Smooth muscle cell (in vitro differentiated cells): ENCODE results near the gene VPS26C. TPM values are rescaled to one million over a fixed set of nuclear protein-coding genes. Genes with fewer than 3 reads are reported as not detected.

ENCODE experiments used
- DNase-seq: peaks from one replicate; lab custom pipeline; 2025; ENCODE audit not compliant: unreplicated experiment; lab: John Stamatoyannopoulos, UW
- H2AFZ ChIP-seq: fragments of 200-600 bp; sonication (generic); 2 replicates; pipeline ENCODE4 v1.6.0; 2016; ENCODE audit warnings: antibody characterized with exemption, low read depth, mild to moderate bottlenecking
- H3F3A ChIP-seq: fragments of 200-600 bp; sonication (generic); 2 replicates; pipeline ENCODE4 v1.6.0; 2017; ENCODE audit warnings: antibody characterized with exemption, low read depth
- H3K27ac ChIP-seq: fragments of 200-600 bp; sonication (generic); 2 replicates; pipeline ENCODE4 v1.5.1; 2016; ENCODE audit warnings: low read depth, mild to moderate bottlenecking
- H3K27me3 ChIP-seq: fragments of 200-600 bp; sonication (generic); 2 replicates; pipeline ENCODE4 v1.6.1; 2016; ENCODE audit warnings: low read depth, mild to moderate bottlenecking
- H3K36me3 ChIP-seq: fragments of 200-600 bp; sonication (generic); 2 replicates; pipeline ENCODE4 v1.5.1; 2016; ENCODE audit warnings: low read depth
- H3K4me1 ChIP-seq: fragments of 200-600 bp; sonication (generic); 2 replicates; pipeline ENCODE4 v1.5.1; 2016; ENCODE audit warnings: low read depth
- H3K4me2 ChIP-seq: fragments of 200-600 bp; sonication (generic); 2 replicates; pipeline ENCODE4 v1.6.0; 2016; ENCODE audit warnings: mild to moderate bottlenecking
- H3K4me3 ChIP-seq: fragments of 200-600 bp; sonication (generic); 2 replicates; pipeline ENCODE4 v1.5.1; 2016; ENCODE audit warnings: mild to moderate bottlenecking
- H3K79me2 ChIP-seq: fragments of 200-600 bp; sonication (generic); 2 replicates; pipeline ENCODE4 v1.6.0; 2016; ENCODE audit warnings: low read depth, mild to moderate bottlenecking
- H3K9ac ChIP-seq: fragments of 200-600 bp; sonication (generic); 2 replicates; pipeline ENCODE4 v1.6.0; 2016; ENCODE audit warnings: low read depth
- H3K9me3 ChIP-seq: fragments of 200-600 bp; sonication (generic); replicated peaks from 2 replicates; pipeline ENCODE4 v1.5.1; 2016; ENCODE audit warnings: low read depth
- H4K20me1 ChIP-seq: fragments of 200-600 bp; sonication (generic); 2 replicates; pipeline ENCODE4 v1.6.0; 2016; ENCODE audit warnings: low read depth
- WGBS: methylation state at CpG from one replicate; pipeline ENCODE4 v1.1.7; 2016; ENCODE audit warnings: low lambda C conversion rate; 5-methylcytosine and 5-hydroxymethylcytosine counted together
- polyA plus RNA-seq: library from polyadenylated mRNA; unstranded; fragments of >200 nt; fragmentation: Nextera tagmentation; extraction: Ambion mirVana; gene quantifications from 2 replicates; pipeline ENCODE4 v1.2.1, GENCODE V29; 2016
- total RNA-seq: library from RNA; depleted of rRNA; stranded (reverse); fragments of >200 nt; gene quantifications from 2 replicates; pipeline ENCODE4 v1.2.3, GENCODE V29; 2014
- TF ChIP-seq, protein P1 (sequence below): fragments of 200-600 bp; sonication (generic); IDR thresholded peaks from 2 replicates; pipeline ENCODE4 v1.5.1; 2017; ENCODE audit warnings: borderline replicate concordance, mild to moderate bottlenecking, antibody characterized with exemption; ENCODE audit not compliant: insufficient read depth, poor library complexity, severe bottlenecking

The VPS26C gene
- total and polyA plus RNA-seq, 2 experiments from 2014 or later: 31.7 to 50.3 TPM

DNA sequence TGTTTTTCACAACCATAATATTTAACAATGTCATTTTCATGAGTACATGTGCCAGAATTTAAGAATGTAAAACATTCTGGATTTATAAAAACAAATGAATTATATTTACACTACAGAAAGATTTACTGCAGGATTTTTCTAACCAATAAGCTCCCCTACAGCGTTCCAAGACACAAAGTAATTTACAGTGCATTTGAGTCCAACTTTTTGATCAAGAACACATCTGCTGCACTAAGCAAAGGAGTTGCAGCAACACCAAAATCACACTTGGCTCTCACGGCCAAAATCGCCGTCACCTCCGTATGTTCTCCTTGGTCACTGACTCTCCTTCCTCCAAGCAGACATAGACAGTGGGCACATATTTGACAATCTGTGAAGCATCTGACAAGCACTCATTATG, 7.7 kb downstream of the VPS26C start:
- no peak for DNase-seq
- Histone ChIP-seq H3K36me3 (peaks cover 2% of the 10 kb centered on the region), H3K4me1 (peaks cover 7% of the 10 kb centered on the region), H3K27ac (peak overlapping the region; percentile 43), H3K9me3 (no peaks in the 10 kb centered on the region), H3K9ac (no peak overlapping the region), H4K20me1 (peaks cover 65% of the 10 kb centered on the region), H3K4me2 (no peak overlapping the region), H3F3A (peaks cover 17% of the 10 kb centered on the region), H2AFZ (no peak overlapping the region), H3K4me3 (no peak overlapping the region), H3K27me3 (no peaks in the 10 kb centered on the region), H3K79me2 (peaks cover 84% of the 10 kb centered on the region)
- 94% methylated on average over 5 of the region's 5 CpGs for WGBS
- TF ChIP-seq, protein P1, sequence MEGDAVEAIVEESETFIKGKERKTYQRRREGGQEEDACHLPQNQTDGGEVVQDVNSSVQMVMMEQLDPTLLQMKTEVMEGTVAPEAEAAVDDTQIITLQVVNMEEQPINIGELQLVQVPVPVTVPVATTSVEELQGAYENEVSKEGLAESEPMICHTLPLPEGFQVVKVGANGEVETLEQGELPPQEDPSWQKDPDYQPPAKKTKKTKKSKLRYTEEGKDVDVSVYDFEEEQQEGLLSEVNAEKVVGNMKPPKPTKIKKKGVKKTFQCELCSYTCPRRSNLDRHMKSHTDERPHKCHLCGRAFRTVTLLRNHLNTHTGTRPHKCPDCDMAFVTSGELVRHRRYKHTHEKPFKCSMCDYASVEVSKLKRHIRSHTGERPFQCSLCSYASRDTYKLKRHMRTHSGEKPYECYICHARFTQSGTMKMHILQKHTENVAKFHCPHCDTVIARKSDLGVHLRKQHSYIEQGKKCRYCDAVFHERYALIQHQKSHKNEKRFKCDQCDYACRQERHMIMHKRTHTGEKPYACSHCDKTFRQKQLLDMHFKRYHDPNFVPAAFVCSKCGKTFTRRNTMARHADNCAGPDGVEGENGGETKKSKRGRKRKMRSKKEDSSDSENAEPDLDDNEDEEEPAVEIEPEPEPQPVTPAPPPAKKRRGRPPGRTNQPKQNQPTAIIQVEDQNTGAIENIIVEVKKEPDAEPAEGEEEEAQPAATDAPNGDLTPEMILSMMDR: no peak

DNA sequence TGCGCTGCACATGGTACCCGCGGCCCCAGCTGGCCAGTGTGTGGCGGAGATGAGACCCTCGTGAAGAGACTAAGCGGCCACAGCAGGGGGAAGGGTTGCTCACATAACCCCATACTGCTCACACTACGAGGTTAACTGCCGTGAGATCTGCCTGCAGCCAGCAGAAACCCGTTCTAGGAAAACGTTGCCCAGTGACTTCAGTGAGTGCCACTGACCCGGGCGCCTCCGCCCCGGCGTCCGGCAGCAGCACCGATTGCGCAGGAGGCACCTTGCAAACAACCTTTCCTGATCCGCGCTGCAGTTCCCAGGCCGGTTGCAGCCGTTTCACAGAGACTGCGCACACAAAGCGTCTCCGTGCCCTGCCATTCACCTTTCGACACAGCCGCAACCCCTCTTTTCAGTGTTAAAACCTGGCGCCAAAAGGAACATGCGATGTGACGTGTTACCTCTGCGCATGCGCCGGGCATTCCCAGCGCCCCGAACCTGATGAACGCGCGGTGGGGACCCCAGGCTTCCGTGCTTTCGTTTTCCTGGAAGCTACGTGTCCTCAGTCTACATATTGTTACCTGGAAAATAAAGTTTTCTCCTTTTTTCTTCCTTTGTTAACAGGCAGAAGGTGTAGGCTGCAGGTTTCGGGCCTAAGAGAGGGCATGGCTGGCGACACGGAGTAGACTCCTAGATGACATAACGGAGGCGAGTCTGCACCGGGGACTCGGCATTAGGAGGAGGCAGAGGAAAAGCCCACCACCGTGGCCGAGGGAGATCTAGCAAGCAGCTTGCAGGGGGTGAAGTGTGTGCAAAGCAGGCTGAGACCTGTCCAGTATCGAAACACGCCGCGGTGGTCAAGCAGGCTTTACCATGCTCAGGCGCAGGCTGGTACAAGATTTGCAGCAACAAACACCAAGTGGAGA, 8.9 kb downstream of the VPS26C start:
- Histone ChIP-seq H3K4me1 (peaks cover 7% of the 10 kb centered on the region), H3K4me3 (peak overlapping the region; percentile 61), H3K9me3 (no peaks in the 10 kb centered on the region), H4K20me1 (peaks cover 76% of the 10 kb centered on the region), H3K79me2 (peaks cover 84% of the 10 kb centered on the region), H3K4me2 (peak overlapping the region; percentile 97), H3K36me3 (peaks cover 2% of the 10 kb centered on the region), H2AFZ (peak overlapping the region; percentile 49), H3K27me3 (no peaks in the 10 kb centered on the region), H3K27ac (peak overlapping the region; percentile 43), H3K9ac (peak overlapping the region; percentile 16), H3F3A (peaks cover 11% of the 10 kb centered on the region)
- TF ChIP-seq, protein P1: no peak
- WGBS: 9% methylated on average over 55 of the region's 55 CpGs
- peak; percentile 36 for DNase-seq

DNA sequence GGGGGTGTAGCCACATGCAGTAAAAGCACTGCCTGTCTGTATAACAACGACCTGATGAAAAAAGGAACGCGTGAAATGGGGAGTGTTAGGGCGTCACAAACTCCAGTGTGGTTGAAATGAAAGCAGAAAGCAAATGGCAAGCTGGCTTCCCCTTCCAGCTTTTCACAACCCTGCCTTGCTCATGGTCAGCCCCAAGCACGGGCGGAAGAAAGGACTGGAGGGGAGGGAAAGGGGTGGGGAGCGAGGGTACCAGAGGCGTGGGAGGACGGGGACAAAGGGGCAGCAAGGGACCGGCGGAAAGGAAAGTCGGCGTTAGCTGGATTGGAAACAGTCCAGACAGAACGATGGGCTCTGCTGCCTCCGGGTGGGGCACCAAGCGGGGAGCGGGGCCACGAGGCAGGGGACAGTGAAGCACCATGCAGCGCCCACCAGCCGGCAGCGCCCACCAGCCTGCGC, 9.6 kb downstream of the VPS26C start:
- peak overlapping the region; percentile 16 for H3K9ac ChIP-seq
- peaks cover 7% of the 10 kb centered on the region for H3K4me1 ChIP-seq
- WGBS: 3% methylated on average over 20 of the region's 22 CpGs
- H3K36me3 ChIP-seq: peaks cover 2% of the 10 kb centered on the region
- H3K4me2 ChIP-seq: peak overlapping the region; percentile 97
- TF ChIP-seq, protein P1: no peak
- H3F3A ChIP-seq: peaks cover 11% of the 10 kb centered on the region
- DNase-seq: no peak
- H4K20me1 ChIP-seq: peaks cover 76% of the 10 kb centered on the region
- H3K27me3 ChIP-seq: no peaks in the 10 kb centered on the region
- H2AFZ ChIP-seq: no peak overlapping the region
- H3K9me3 ChIP-seq: no peaks in the 10 kb centered on the region
- peak overlapping the region; percentile 43 for H3K27ac ChIP-seq
- H3K4me3 ChIP-seq: peak overlapping the region; percentile 61
- H3K79me2 ChIP-seq: peaks cover 84% of the 10 kb centered on the region
